ENCODE measurements around the gene OR51E1. TPM values are rescaled to one million over a fixed set of nuclear protein-coding genes. Genes with fewer than 3 reads are reported as not detected.

OR51E1 gene
- total and polyA plus RNA-seq, 9 of the 15 experiments (the other 6 are each of a cell fraction or from before 2014, with no cell fraction given): 0.03 to 0.04 TPM; not detected in 7

- no peak overlapping the region for H2AFZ ChIP-seq (ENCODE audit: low read depth, low read length)
- FAIRE-seq: no peak
- in situ Hi-C loops (cut with MboI): no loop called here
- no peak for TF ChIP-seq POLR2AphosphoS5 (IDR thresholded peaks at IDR 0.05; ENCODE audit: control insufficient read depth, insufficient read depth, low read depth, low read length)
- TF ChIP-seq, protein P1, sequence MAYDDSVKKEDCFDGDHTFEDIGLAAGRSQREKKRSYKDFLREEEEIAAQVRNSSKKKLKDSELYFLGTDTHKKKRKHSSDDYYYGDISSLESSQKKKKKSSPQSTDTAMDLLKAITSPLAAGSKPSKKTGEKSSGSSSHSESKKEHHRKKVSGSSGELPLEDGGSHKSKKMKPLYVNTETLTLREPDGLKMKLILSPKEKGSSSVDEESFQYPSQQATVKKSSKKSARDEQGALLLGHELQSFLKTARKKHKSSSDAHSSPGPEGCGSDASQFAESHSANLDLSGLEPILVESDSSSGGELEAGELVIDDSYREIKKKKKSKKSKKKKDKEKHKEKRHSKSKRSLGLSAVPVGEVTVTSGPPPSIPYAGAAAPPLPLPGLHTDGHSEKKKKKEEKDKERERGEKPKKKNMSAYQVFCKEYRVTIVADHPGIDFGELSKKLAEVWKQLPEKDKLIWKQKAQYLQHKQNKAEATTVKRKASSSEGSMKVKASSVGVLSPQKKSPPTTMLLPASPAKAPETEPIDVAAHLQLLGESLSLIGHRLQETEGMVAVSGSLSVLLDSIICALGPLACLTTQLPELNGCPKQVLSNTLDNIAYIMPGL (CRISPR knock-in tag; IDR thresholded peaks at IDR 0.05): no peak
- TF ChIP-seq, protein P2, sequence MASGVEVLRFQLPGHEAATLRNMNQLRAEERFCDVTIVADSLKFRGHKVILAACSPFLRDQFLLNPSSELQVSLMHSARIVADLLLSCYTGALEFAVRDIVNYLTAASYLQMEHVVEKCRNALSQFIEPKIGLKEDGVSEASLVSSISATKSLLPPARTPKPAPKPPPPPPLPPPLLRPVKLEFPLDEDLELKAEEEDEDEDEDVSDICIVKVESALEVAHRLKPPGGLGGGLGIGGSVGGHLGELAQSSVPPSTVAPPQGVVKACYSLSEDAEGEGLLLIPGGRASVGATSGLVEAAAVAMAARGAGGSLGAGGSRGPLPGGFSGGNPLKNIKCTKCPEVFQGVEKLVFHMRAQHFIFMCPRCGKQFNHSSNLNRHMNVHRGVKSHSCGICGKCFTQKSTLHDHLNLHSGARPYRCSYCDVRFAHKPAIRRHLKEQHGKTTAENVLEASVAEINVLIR (CRISPR knock-in tag; IDR thresholded peaks at IDR 0.05): no peak
- TF ChIP-seq SOX6 (IDR thresholded peaks at IDR 0.05): no peak
- TF ChIP-seq MBD2 (IDR thresholded peaks at IDR 0.05; ENCODE audit: borderline replicate concordance, low read depth): no peak
- no peak for TF ChIP-seq ZZZ3 (IDR thresholded peaks at IDR 0.05)
- TF ChIP-seq, protein P3, sequence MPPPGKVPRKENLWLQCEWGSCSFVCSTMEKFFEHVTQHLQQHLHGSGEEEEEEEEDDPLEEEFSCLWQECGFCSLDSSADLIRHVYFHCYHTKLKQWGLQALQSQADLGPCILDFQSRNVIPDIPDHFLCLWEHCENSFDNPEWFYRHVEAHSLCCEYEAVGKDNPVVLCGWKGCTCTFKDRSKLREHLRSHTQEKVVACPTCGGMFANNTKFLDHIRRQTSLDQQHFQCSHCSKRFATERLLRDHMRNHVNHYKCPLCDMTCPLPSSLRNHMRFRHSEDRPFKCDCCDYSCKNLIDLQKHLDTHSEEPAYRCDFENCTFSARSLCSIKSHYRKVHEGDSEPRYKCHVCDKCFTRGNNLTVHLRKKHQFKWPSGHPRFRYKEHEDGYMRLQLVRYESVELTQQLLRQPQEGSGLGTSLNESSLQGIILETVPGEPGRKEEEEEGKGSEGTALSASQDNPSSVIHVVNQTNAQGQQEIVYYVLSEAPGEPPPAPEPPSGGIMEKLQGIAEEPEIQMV (tag; conservative IDR thresholded peaks at IDR 0.05; ENCODE audit: low read depth): no peak
- TF ChIP-seq SMARCA4 (IDR thresholded peaks at IDR 0.05): no peak
- TF ChIP-seq FOXK1 (CRISPR knock-in tag; IDR thresholded peaks at IDR 0.05; ENCODE audit: borderline replicate concordance): no peak
- TF ChIP-seq ZBTB1 (CRISPR knock-in tag; IDR thresholded peaks at IDR 0.05; ENCODE audit: borderline replicate concordance, low read depth): no peak
- TF ChIP-seq ZNF764 (CRISPR knock-in tag; IDR thresholded peaks at IDR 0.05; ENCODE audit: low read depth): no peak
- TF ChIP-seq, protein P4, sequence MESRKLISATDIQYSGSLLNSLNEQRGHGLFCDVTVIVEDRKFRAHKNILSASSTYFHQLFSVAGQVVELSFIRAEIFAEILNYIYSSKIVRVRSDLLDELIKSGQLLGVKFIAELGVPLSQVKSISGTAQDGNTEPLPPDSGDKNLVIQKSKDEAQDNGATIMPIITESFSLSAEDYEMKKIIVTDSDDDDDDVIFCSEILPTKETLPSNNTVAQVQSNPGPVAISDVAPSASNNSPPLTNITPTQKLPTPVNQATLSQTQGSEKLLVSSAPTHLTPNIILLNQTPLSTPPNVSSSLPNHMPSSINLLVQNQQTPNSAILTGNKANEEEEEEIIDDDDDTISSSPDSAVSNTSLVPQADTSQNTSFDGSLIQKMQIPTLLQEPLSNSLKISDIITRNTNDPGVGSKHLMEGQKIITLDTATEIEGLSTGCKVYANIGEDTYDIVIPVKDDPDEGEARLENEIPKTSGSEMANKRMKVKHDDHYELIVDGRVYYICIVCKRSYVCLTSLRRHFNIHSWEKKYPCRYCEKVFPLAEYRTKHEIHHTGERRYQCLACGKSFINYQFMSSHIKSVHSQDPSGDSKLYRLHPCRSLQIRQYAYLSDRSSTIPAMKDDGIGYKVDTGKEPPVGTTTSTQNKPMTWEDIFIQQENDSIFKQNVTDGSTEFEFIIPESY (CRISPR knock-in tag; IDR thresholded peaks at IDR 0.05): no peak
Observed at GRCh38 chr11:4700436-4700820, 56.6 kb downstream of the OR51E1 start.

More at GRCh38 chr11:4700436-4700820, 56.6 kb downstream of the OR51E1 start:
- no TSS peak for BruUV-seq (replicated peaks)
- ChIA-PET CTCF (ENCODE audit: low intra/inter-chr PET ratio) (no interaction called here), POLR2A (no interaction called here)
- Histone ChIP-seq H3K27ac (ENCODE audit: extremely low read depth, low read depth, low read length) (no peak overlapping the region), H3K79me2 (ENCODE audit: control insufficient read depth, insufficient read depth, low read length) (no peaks in the 10 kb centered on the region), H3K36me3 (ENCODE audit: control insufficient read depth, insufficient read depth, low read length) (no peaks in the 10 kb centered on the region), H4K20me1 (replicated peaks; ENCODE audit: control insufficient read depth, insufficient read depth, low read length) (no peaks in the 10 kb centered on the region), H3K9ac (ENCODE audit: insufficient read depth in 1 of 2, low read depth in 2 of 2, low read length in 2 of 2) (no peak overlapping the region), H3K4me2 (ENCODE audit: insufficient read depth, low read length) (no peak overlapping the region), H3K4me3 (no peak overlapping the region), H3K4me1 (replicated peaks in 1 of 2; ENCODE audit: control insufficient read depth in 2 of 2, insufficient read depth in 2 of 2, low read length in 2 of 2) (no peaks in the 10 kb centered on the region), H3K9me3 (replicated peaks; ENCODE audit: control insufficient read depth, insufficient read depth, low read depth, low read length) (no peaks in the 10 kb centered on the region), H3K9me1 (ENCODE audit: control insufficient read depth, insufficient read depth, low read length) (no peaks in the 10 kb centered on the region), H3K27me3 (ENCODE audit: control insufficient read depth in 2 of 2, insufficient read depth in 2 of 2, low read length in 2 of 2) (no peaks in the 10 kb centered on the region; a peak in 2 of 5 replicates)
- no peak for ATAC-seq
- DNase-seq (ENCODE audit: extremely low read depth in 1 of 4, low spot score in 3 of 4): no peak
- WGBS (ENCODE audit: insufficient coverage, low coverage, missing lambda C conversion rate): 0% methylated on average over 1 of the region's 1 CpG
- intact Hi-C loops (cut with micrococcal nuclease): no loop called here

All from K562 (cell line).